Measurements from ENCODE around the gene ATF7. TPM values are rescaled to one million over a fixed set of nuclear protein-coding genes. Genes with fewer than 3 reads are reported as not detected.

The ATF7 gene
- total RNA-seq, 2 experiments from 2014 or later = 13.3 to 14.3 TPM

DNA sequence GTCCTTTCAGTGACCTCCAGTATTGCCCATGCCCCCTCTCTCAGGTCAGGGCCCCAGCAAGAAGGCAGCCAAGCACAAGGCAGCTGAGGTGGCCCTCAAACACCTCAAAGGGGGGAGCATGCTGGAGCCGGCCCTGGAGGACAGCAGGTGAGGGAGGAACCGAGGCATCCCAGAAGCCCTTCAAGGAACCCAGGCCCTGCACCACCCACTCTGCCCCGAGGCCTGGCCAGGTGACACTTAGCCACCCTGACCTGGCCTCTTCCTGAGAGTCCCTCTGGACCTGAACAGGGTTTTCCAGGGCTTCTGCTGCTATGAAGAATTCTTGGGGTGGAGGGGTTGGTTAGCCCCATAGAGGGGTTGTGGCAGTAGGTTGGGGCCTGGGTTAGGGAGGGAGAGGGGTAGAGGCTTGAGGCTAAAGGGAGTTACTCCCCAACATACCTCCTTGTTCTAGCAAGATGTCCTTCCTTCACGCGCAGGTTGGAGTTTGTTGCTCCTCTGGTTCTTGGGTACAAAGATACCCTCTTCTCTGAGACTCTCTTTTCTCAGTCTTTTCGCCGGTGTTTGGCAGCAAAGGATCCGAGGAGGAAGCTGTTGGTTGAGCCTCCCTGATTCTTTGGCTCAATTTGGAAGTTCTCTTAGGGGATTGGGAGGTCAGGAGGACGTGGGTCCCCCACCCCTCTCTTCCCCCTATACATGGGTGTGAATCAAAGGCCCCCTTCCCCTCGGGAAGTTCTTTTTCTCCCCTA, 123.0 kb downstream of the ATF7 start:
- peak overlapping the region; percentile 98 for H3K27ac Mint-ChIP-seq
- H3K36me3 ChIP-seq (ENCODE audit: insufficient read depth, low read length) = peaks cover 32% of the 10 kb centered on the region
- POLR2A ChIA-PET = interaction anchor here (1.5 kb wide), 1 partner anchor 123 kb away, joined by 3 read pairs; the partner anchor contains the start of gene SP1
- peak overlapping the region; percentile 25 for H3K4me3 Mint-ChIP-seq
- no peak overlapping the region for H3K4me3 ChIP-seq (ENCODE audit: low read length)
- H3K4me1 Mint-ChIP-seq (ENCODE audit: low read depth) = peaks cover 31% of the 10 kb centered on the region
- intact Hi-C loops (cut with DNase I, micrococcal nuclease) = loop anchor here in 1 of 2 experiments (2.0 to 5.0 kb wide), 3 partner anchors 26 to 224 kb away; partner anchors contain the start of gene CALCOCO1
- H3K27me3 Mint-ChIP-seq = no peaks in the 10 kb centered on the region
- H3K9me3 ChIP-seq (ENCODE audit: control insufficient read depth in 1 of 2, insufficient read depth in 1 of 2, low read length in 2 of 2) = no peaks in the 10 kb centered on the region
- DNase-seq (no peak), ATAC-seq (ENCODE audit: poor library complexity) (no peak)
- H3K4me1 ChIP-seq (ENCODE audit: insufficient read depth, low read length) = peaks cover 41% of the 10 kb centered on the region
- H3K27me3 ChIP-seq (ENCODE audit: control insufficient read depth in 1 of 2, insufficient read depth in 2 of 2, low read length in 2 of 2) = no peaks in the 10 kb centered on the region
- TF ChIP-seq, protein P1, sequence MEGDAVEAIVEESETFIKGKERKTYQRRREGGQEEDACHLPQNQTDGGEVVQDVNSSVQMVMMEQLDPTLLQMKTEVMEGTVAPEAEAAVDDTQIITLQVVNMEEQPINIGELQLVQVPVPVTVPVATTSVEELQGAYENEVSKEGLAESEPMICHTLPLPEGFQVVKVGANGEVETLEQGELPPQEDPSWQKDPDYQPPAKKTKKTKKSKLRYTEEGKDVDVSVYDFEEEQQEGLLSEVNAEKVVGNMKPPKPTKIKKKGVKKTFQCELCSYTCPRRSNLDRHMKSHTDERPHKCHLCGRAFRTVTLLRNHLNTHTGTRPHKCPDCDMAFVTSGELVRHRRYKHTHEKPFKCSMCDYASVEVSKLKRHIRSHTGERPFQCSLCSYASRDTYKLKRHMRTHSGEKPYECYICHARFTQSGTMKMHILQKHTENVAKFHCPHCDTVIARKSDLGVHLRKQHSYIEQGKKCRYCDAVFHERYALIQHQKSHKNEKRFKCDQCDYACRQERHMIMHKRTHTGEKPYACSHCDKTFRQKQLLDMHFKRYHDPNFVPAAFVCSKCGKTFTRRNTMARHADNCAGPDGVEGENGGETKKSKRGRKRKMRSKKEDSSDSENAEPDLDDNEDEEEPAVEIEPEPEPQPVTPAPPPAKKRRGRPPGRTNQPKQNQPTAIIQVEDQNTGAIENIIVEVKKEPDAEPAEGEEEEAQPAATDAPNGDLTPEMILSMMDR (IDR thresholded peaks at IDR 0.05) = no peak
- H3K36me3 Mint-ChIP-seq (ENCODE audit: low read depth) = peaks cover 17% of the 10 kb centered on the region
- no peak overlapping the region for H3K27ac ChIP-seq (ENCODE audit: low read depth in 1 of 2, low read length in 2 of 2)
- CTCF ChIA-PET = no interaction called here
- H3K9me3 Mint-ChIP-seq = no peaks in the 10 kb centered on the region

DNA sequence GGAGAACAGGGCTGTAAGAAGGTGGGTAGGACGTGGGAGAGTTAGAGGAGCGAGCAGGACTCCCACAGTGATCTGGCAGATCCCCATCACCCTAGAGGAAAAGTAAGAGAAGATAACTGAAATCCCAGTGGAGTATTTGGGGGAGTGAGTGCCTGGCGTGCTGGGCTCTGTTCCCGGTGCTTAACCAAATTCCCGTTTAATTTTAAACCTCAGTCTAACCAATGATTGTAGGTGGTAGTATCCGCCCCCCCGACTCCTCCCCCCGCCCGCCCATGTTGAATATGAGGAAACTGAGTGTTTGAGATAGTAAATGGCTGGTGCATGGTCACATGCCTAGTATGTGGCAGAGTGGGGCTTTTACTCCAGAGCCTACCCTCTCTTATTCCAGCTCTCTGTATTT, 123.9 kb downstream of the ATF7 start:
- POLR2A ChIA-PET = no interaction called here
- Histone ChIP-seq H3K36me3 (ENCODE audit: insufficient read depth, low read length) (peaks cover 31% of the 10 kb centered on the region), H3K27ac (ENCODE audit: low read depth in 1 of 2, low read length in 2 of 2) (peak overlapping the region in 1 of 2 donors; percentile 97), H3K27me3 (ENCODE audit: control insufficient read depth in 1 of 2, insufficient read depth in 2 of 2, low read length in 2 of 2) (no peaks in the 10 kb centered on the region), H3K9me3 (ENCODE audit: control insufficient read depth in 1 of 2, insufficient read depth in 1 of 2, low read length in 2 of 2) (no peaks in the 10 kb centered on the region), H3K4me1 (ENCODE audit: insufficient read depth, low read length) (peaks cover 43% of the 10 kb centered on the region), H3K4me3 (ENCODE audit: low read length) (no peak overlapping the region)
- intact Hi-C loops (cut with DNase I, micrococcal nuclease) = loop anchor here in 1 of 2 experiments (2.0 to 5.0 kb wide), 3 partner anchors 26 to 225 kb away; partner anchors contain the start of gene CALCOCO1
- TF ChIP-seq, protein P1 (IDR thresholded peaks at IDR 0.05) = no peak
- peak overlapping the region; percentile 96 for H3K4me3 Mint-ChIP-seq
- no peak for DNase-seq
- H3K9me3 Mint-ChIP-seq = no peaks in the 10 kb centered on the region
- no peaks in the 10 kb centered on the region for H3K27me3 Mint-ChIP-seq
- H3K36me3 Mint-ChIP-seq (ENCODE audit: low read depth) = peaks cover 17% of the 10 kb centered on the region
- no peak for ATAC-seq (ENCODE audit: poor library complexity)
- CTCF ChIA-PET = no interaction called here
- H3K27ac Mint-ChIP-seq = peak overlapping the region; percentile 98
- peaks cover 36% of the 10 kb centered on the region for H3K4me1 Mint-ChIP-seq (ENCODE audit: low read depth)

DNA sequence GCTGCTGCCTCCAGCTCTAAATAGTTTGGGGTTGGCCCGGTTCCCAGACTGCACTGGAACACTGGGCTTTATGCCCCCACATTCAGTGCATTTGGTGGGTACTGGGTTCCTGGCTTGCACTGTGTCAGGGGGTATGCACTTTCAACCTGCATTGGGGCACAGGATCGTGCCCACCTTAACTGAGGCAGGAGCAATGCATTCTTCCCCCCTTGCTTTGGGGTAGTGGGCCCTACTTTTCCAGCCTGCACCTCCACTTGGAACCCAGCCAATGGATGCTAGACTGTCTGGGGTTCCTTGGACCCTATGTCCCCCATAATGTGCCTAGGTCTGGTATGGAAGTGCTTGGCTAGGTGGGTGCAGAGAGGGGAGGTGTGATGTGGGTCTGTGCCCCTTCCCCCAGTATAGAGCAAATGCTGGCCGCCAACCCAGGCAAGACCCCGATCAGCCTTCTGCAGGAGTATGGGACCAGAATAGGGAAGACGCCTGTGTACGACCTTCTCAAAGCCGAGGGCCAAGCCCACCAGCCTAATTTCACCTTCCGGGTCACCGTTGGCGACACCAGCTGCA, 124.5 kb downstream of the ATF7 start:
- POLR2A ChIA-PET = interaction anchor here (0.6 to 3.4 kb wide), 37 partner anchors 7 to 778 kb away, joined by 3 to 65 read pairs (median 9); partner anchors contain the start of genes AAAS, ATP5MC2, CALCOCO1 and CBX5
- H3K27ac Mint-ChIP-seq = peak overlapping the region; percentile 98
- H3K36me3 Mint-ChIP-seq (ENCODE audit: low read depth) = peaks cover 17% of the 10 kb centered on the region
- H3K9me3 Mint-ChIP-seq = no peaks in the 10 kb centered on the region
- peak overlapping the region; percentile 66 for H3K4me3 ChIP-seq (ENCODE audit: low read length)
- ATAC-seq (ENCODE audit: poor library complexity) (no peak), DNase-seq (no peak)
- H3K4me3 Mint-ChIP-seq = peak overlapping the region; percentile 96
- CTCF ChIA-PET = interaction anchor here (0.7 to 2.9 kb wide), 5 partner anchors 10 to 181 kb away, joined by 3 to 14 read pairs (median 7); partner anchors contain the start of genes AAAS and PCBP2
- TF ChIP-seq, protein P1 (IDR thresholded peaks at IDR 0.05) = no peak
- H3K36me3 ChIP-seq (ENCODE audit: insufficient read depth, low read length) = peaks cover 25% of the 10 kb centered on the region
- no peaks in the 10 kb centered on the region for H3K27me3 Mint-ChIP-seq
- no peaks in the 10 kb centered on the region for H3K9me3 ChIP-seq (ENCODE audit: control insufficient read depth in 1 of 2, insufficient read depth in 1 of 2, low read length in 2 of 2)
- H3K4me1 Mint-ChIP-seq (ENCODE audit: low read depth) = peaks cover 40% of the 10 kb centered on the region
- H3K4me1 ChIP-seq (ENCODE audit: insufficient read depth, low read length) = peaks cover 43% of the 10 kb centered on the region
- intact Hi-C loops (cut with DNase I, micrococcal nuclease) = loop anchor here (1.0 to 5.0 kb wide), 7 partner anchors 25 to 226 kb away; partner anchors contain the start of genes PCBP2 (in 2 of the 2), ATP5MC2 (in 1 of the 2), CALCOCO1 (in 1 of the 2) and PFDN5 (in 1 of the 2)
- H3K27me3 ChIP-seq (ENCODE audit: control insufficient read depth in 1 of 2, insufficient read depth in 2 of 2, low read length in 2 of 2) = no peaks in the 10 kb centered on the region
- H3K27ac ChIP-seq (ENCODE audit: low read depth in 1 of 2, low read length in 2 of 2) = peak overlapping the region; percentile 96 to 97

All from CD4-positive, alpha-beta T cell (primary cell).